Mammary epithelial cell (primary cell): Measurements from ENCODE around the gene UHRF1.

ENCODE experiments used
- EZH2 ChIP-seq: IDR thresholded peaks from 2 replicates; pipeline ENCODE4 v1.6.1; 2012; ENCODE audit warnings: low read length, inconsistent platforms, borderline replicate concordance
- TF ChIP-seq, protein P1 (sequence below), 2 donors: IDR thresholded peaks in 1 of 2; conservative IDR thresholded peaks in 1 of 2; 2 replicates each; pipeline ENCODE4 v1.5.1; 2011 to 2012; ENCODE audit warnings: inconsistent platforms in 2 of 2, low read length in 2 of 2, mild to moderate bottlenecking in 2 of 2, control low read depth in 1 of 2, low read depth in 1 of 2; ENCODE audit not compliant: insufficient read depth in 1 of 2; ENCODE audit errors: extremely low read depth in 1 of 2

DNA sequence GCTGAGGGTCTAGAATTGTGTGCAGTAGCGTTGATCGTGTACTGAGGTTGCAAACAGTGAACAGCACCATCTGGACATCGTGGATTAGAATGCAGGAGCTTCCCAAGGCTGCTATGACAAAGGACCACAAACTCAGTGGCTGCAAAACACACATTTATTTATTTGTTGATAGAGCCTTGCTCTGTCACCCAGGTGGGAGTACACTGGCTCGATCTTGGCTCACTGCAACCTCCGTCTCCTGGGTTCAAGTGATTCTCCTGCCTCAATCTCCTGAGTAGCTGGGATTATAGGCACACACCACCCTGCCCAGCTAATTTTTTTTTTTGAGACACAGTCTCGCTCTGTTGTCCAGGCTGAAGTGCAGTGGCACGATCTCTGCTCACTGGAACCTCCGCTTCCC lies 2.3 kb upstream of the UHRF1 start:
- TF ChIP-seq, protein P1, sequence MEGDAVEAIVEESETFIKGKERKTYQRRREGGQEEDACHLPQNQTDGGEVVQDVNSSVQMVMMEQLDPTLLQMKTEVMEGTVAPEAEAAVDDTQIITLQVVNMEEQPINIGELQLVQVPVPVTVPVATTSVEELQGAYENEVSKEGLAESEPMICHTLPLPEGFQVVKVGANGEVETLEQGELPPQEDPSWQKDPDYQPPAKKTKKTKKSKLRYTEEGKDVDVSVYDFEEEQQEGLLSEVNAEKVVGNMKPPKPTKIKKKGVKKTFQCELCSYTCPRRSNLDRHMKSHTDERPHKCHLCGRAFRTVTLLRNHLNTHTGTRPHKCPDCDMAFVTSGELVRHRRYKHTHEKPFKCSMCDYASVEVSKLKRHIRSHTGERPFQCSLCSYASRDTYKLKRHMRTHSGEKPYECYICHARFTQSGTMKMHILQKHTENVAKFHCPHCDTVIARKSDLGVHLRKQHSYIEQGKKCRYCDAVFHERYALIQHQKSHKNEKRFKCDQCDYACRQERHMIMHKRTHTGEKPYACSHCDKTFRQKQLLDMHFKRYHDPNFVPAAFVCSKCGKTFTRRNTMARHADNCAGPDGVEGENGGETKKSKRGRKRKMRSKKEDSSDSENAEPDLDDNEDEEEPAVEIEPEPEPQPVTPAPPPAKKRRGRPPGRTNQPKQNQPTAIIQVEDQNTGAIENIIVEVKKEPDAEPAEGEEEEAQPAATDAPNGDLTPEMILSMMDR (conservative IDR thresholded peaks at IDR 0.05 in 1 of 2, IDR thresholded peaks at IDR 0.05 in 1 of 2; ENCODE audit: extremely low read depth in 1 of 2, insufficient read depth in 1 of 2, low read depth in 1 of 2, low read length in 2 of 2), result no peak
- TF ChIP-seq EZH2, result no peak
